Fibroblast of lung (primary cell): ENCODE data around the gene SNPH. TPM values are rescaled to one million over a fixed set of nuclear protein-coding genes. Genes with fewer than 3 reads are reported as not detected.

Experiments used
- DNase-seq, 2 donors: peaks; one replicate each; pipeline versions ENCODE4 v3.0.0 to v3.0.0-alpha.2; 2010; ENCODE audit warnings: low read depth in 2 of 2
- H2AFZ ChIP-seq: 2 replicates; pipeline ENCODE4 v1.5.1; 2012; ENCODE audit warnings: low read length, control low read depth, inconsistent platforms
- H3K27ac ChIP-seq: 2 replicates; pipeline ENCODE4 v1.5.1; 2011; ENCODE audit warnings: low read length, control low read depth; ENCODE audit not compliant: insufficient read depth
- H3K27me3 ChIP-seq: 2 replicates; pipeline ENCODE4 v1.5.1; 2011; ENCODE audit warnings: mild to moderate bottlenecking, low read length; ENCODE audit not compliant: control insufficient read depth, insufficient read depth
- H3K36me3 ChIP-seq: 2 replicates; pipeline ENCODE4 v1.5.1; 2011; ENCODE audit warnings: low read length; ENCODE audit not compliant: control insufficient read depth, insufficient read depth
- H3K4me1 ChIP-seq: 2 replicates; pipeline ENCODE4 v1.5.1; 2011; ENCODE audit warnings: low read length; ENCODE audit not compliant: control insufficient read depth, insufficient read depth; ENCODE audit errors: extremely low read depth
- H3K4me2 ChIP-seq: 2 replicates; pipeline ENCODE4 v1.5.1; 2011; ENCODE audit warnings: low read length, control low read depth; ENCODE audit not compliant: insufficient read depth; ENCODE audit errors: extremely low read depth
- H3K4me3 ChIP-seq, 4 experiments: fragments of 200-600 bp in 1 of 4; sonication (generic) in 1 of 4; replicated peaks in 1 of 4; 2 replicates each; pipeline ENCODE4 v1.5.1; 2011 to 2016; ENCODE audit warnings: low read length in 4 of 4, low read depth in 3 of 4, mild to moderate bottlenecking in 3 of 4, control low read depth in 2 of 4, inconsistent platforms in 1 of 4, mixed read lengths in 1 of 4; ENCODE audit not compliant: insufficient read depth in 1 of 4; ENCODE audit errors: control extremely low read depth in 1 of 4
- H3K79me2 ChIP-seq: 2 replicates; pipeline ENCODE4 v1.5.1; 2012; ENCODE audit warnings: mild to moderate bottlenecking, low read length, inconsistent platforms; ENCODE audit not compliant: control insufficient read depth, insufficient read depth
- H3K9ac ChIP-seq: 2 replicates; pipeline ENCODE4 v1.5.1; 2011; ENCODE audit warnings: mild to moderate bottlenecking, low read length, control low read depth; ENCODE audit not compliant: insufficient read depth
- H3K9me3 ChIP-seq: 2 replicates; pipeline ENCODE4 v1.5.1; 2012; ENCODE audit warnings: low read depth, low read length; ENCODE audit not compliant: control insufficient read depth, insufficient read depth
- H4K20me1 ChIP-seq: 2 replicates; pipeline ENCODE4 v1.5.1; 2011; ENCODE audit warnings: low read length; ENCODE audit not compliant: control insufficient read depth, insufficient read depth; ENCODE audit errors: extremely low read depth
- EZH2 ChIP-seq: IDR thresholded peaks from 2 replicates; pipeline ENCODE4 v1.5.1; 2012; ENCODE audit warnings: low read length, control low read depth, mild to moderate bottlenecking; ENCODE audit errors: missing control alignments
- polyA plus RNA-seq, 2 donors: library from polyadenylated mRNA; depleted of rRNA in 1 of 2; stranded (reverse) in 1 of 2; unstranded in 1 of 2; fragments of >200 nt; gene quantifications; 2 replicates each; pipeline ENCODE4 v1.2.1, GENCODE V29; 2011 to 2012; ENCODE audit warnings: missing spikeins in 1 of 2
- total RNA-seq: library from RNA; depleted of rRNA; stranded (reverse); fragments of >200 nt; gene quantifications from 2 replicates; pipeline ENCODE4 v1.2.1, GENCODE V29; 2014
- TF ChIP-seq, protein P1 (sequence below), 2 donors: IDR thresholded peaks in 1 of 2; conservative IDR thresholded peaks in 1 of 2; 1 replicate in 1 of 2; 2 replicates in 1 of 2; pipeline ENCODE4 v1.5.1; 2011 to 2012; ENCODE audit warnings: low read length in 2 of 2, control low read depth in 1 of 2, inconsistent platforms in 1 of 2, low read depth in 1 of 2, mild to moderate bottlenecking in 1 of 2

Gene SNPH
- total and polyA plus RNA-seq, 2 donors (not counting 1 experiment from before 2014, with no cell fraction given): 0.85 to 18.5 TPM

DNA sequence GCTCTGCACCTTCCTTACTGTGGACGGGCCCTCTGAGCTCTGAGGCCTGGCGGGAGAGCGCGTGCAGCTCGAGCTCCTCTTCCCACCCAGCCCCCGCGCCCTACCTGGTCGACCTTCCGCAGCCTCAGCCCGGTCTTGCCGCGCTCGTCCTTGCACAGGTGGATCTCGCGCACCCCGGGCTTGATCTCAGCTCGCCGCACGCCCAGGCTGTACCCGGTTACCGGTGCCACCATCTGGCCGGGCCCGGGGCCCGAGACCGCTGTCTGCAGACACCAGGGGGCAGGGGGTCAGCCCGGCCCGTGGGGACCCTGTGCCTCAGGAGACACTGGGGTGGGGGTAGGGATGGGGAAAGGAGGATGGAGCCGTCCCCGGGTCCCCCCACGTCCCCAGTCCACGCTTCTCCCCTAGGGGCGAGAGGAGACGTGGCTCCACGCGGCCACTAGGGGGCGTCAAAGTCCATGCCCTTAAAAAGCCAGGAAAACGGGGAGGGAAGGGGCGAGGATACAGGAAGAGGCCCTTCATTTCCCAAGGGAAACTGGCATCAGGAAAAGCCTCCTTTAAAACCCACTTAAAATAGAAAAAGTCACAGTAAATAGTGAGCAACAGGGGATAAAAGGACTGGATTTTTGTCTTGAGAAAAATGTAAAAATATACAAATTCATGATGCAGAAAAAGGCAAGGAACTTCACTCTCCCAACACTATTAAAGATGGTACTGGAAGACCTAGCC, 47.3 kb downstream of the SNPH start:
- H3K4me3 ChIP-seq: peak overlapping the region in 3 of 4 experiments; percentile 26 to 43 (median 31)
- TF ChIP-seq, protein P1, sequence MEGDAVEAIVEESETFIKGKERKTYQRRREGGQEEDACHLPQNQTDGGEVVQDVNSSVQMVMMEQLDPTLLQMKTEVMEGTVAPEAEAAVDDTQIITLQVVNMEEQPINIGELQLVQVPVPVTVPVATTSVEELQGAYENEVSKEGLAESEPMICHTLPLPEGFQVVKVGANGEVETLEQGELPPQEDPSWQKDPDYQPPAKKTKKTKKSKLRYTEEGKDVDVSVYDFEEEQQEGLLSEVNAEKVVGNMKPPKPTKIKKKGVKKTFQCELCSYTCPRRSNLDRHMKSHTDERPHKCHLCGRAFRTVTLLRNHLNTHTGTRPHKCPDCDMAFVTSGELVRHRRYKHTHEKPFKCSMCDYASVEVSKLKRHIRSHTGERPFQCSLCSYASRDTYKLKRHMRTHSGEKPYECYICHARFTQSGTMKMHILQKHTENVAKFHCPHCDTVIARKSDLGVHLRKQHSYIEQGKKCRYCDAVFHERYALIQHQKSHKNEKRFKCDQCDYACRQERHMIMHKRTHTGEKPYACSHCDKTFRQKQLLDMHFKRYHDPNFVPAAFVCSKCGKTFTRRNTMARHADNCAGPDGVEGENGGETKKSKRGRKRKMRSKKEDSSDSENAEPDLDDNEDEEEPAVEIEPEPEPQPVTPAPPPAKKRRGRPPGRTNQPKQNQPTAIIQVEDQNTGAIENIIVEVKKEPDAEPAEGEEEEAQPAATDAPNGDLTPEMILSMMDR (conservative IDR thresholded peaks at IDR 0.05 in 1 of 2, IDR thresholded peaks at IDR 0.05 in 1 of 2; ENCODE audit: low read depth in 1 of 2, low read length in 2 of 2): peak; percentile 87 to 99
- TF ChIP-seq EZH2: no peak
- peak; percentile 55 to 86 for DNase-seq
- H3K27me3 ChIP-seq: no peaks in the 10 kb centered on the region
- no peaks in the 10 kb centered on the region for H3K36me3 ChIP-seq
- peak overlapping the region; percentile 87 for H3K4me2 ChIP-seq
- no peaks in the 10 kb centered on the region for H3K4me1 ChIP-seq
- H4K20me1 ChIP-seq: no peaks in the 10 kb centered on the region
- H2AFZ ChIP-seq: peak overlapping the region; percentile 46
- no peaks in the 10 kb centered on the region for H3K79me2 ChIP-seq
- H3K27ac ChIP-seq: no peak overlapping the region
- H3K9me3 ChIP-seq: no peaks in the 10 kb centered on the region
- H3K9ac ChIP-seq: peak overlapping the region; percentile 20

DNA sequence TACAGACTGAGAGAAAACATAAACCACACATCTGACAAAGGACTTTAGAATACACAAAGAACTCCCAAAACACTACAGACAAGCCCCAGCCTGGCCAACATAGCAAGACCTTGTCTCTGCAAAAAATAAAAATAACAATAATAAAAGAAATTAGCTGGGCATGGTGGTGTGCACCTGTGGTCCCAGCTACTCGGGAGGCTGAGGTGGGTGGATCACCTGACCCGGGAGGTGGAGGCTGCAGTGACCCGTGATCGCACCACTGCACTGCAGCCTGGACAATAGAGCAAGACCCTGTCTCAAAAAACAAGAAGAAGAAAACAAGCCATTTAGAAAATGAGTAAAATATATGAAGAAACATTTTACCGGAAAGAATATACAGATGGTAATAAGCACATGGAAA, 49.7 kb downstream of the SNPH start:
- Histone ChIP-seq H3K9me3 (no peaks in the 10 kb centered on the region), H3K27ac (no peak overlapping the region), H3K9ac (no peak overlapping the region), H3K4me2 (no peak overlapping the region), H4K20me1 (no peaks in the 10 kb centered on the region), H3K79me2 (no peaks in the 10 kb centered on the region), H3K36me3 (no peaks in the 10 kb centered on the region), H2AFZ (no peak overlapping the region), H3K4me3 (no peak overlapping the region), H3K4me1 (peaks cover 2% of the 10 kb centered on the region), H3K27me3 (no peaks in the 10 kb centered on the region)
- no peak for TF ChIP-seq EZH2
- TF ChIP-seq, protein P1 (conservative IDR thresholded peaks at IDR 0.05 in 1 of 2, IDR thresholded peaks at IDR 0.05 in 1 of 2; ENCODE audit: low read depth in 1 of 2, low read length in 2 of 2): no peak
- no peak for DNase-seq

DNA sequence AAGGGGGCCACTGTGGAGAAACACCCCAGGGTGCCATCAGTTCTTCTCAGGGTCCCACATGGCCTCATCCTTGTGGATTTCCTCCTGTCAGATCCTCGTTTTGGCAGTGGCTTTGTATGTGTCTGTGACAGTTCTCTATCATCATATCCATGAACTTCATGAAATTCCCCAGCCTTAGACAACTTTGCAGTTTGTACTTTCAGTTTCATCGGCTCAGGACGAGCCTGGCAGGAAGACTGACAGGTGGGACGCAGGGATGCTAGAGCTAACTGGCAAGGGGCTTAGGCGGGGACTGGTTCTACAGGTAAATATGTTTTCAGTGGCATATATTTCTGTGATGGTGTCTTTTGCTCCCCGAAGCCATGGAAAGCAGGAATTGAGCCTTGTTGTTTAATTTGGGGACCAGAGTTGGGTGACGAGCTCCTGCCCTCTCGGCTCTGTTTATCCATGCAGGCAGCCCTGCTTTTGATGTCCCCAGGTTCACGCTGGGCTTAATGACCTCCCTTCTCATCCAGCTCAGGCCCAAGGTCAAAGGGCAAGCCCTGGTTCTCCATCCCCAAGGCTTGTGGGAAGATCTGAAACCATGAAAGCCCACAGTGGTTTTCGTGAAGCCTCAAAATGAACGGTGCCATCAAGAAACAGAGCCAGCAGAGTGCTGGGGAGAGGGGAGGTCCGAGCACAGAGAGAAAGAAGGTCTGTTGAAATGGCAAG, 51.6 kb downstream of the SNPH start:
- Histone ChIP-seq H3K9me3 (no peaks in the 10 kb centered on the region), H3K9ac (no peak overlapping the region), H4K20me1 (no peaks in the 10 kb centered on the region), H3K79me2 (no peaks in the 10 kb centered on the region), H3K36me3 (no peaks in the 10 kb centered on the region), H3K4me3 (no peak overlapping the region), H3K27ac (no peak overlapping the region), H3K27me3 (no peaks in the 10 kb centered on the region), H2AFZ (peak overlapping the region; percentile 57), H3K4me2 (peak overlapping the region; percentile 36), H3K4me1 (peaks cover 7% of the 10 kb centered on the region)
- peak in 1 of 2 donors; percentile 14 for DNase-seq
- TF ChIP-seq, protein P1 (conservative IDR thresholded peaks at IDR 0.05 in 1 of 2, IDR thresholded peaks at IDR 0.05 in 1 of 2; ENCODE audit: low read depth in 1 of 2, low read length in 2 of 2): no peak
- TF ChIP-seq EZH2: no peak
